Liver (tissue), 9 donors: ENCODE results near the gene TNS3. TPM values are rescaled to one million over a fixed set of nuclear protein-coding genes. Genes with fewer than 3 reads are reported as not detected.

Source experiments
- DNase-seq: peaks from one replicate; pipeline ENCODE4 v3.0.0-alpha.2; 2017; ENCODE audit warnings: low spot score
- H3K27ac ChIP-seq, 2 donors: one replicate each; pipeline ENCODE4 v1.7.0; 2013; ENCODE audit warnings: inconsistent platforms in 2 of 2, low read length in 2 of 2, control low read depth in 1 of 2, low read depth in 1 of 2, mild to moderate bottlenecking in 1 of 2
- H3K27me3 ChIP-seq, 4 donors: one replicate each; pipeline versions ENCODE4 v1.6.1 to v1.7.0; 2013; ENCODE audit warnings: low read length in 3 of 4, inconsistent platforms in 1 of 4, mild to moderate bottlenecking in 1 of 4, moderate library complexity in 1 of 4; ENCODE audit not compliant: control insufficient read depth in 4 of 4, insufficient read depth in 4 of 4
- H3K36me3 ChIP-seq, 4 donors: one replicate each; pipeline versions ENCODE4 v1.6.1 to v1.7.0; 2013; ENCODE audit warnings: low read length in 3 of 4, mild to moderate bottlenecking in 3 of 4, low read depth in 1 of 4, moderate library complexity in 1 of 4; ENCODE audit not compliant: control insufficient read depth in 4 of 4, insufficient read depth in 3 of 4
- H3K4me1 ChIP-seq, 4 donors: one replicate each; pipeline versions ENCODE4 v1.6.1 to v1.7.0; 2013; ENCODE audit warnings: low read length in 3 of 4, mild to moderate bottlenecking in 3 of 4, moderate library complexity in 1 of 4; ENCODE audit not compliant: control insufficient read depth in 4 of 4, insufficient read depth in 4 of 4
- H3K4me3 ChIP-seq, 3 donors: one replicate each; pipeline versions ENCODE4 v1.6.1 to v1.7.0; 2013; ENCODE audit warnings: low read length in 3 of 3, control low read depth in 1 of 3, low read depth in 1 of 3, mild to moderate bottlenecking in 1 of 3
- H3K9ac ChIP-seq, 2 donors: one replicate each; pipeline ENCODE4 v1.7.0; 2013; ENCODE audit warnings: low read length in 2 of 2, mild to moderate bottlenecking in 2 of 2, moderate library complexity in 2 of 2, control low read depth in 1 of 2, low read depth in 1 of 2
- H3K9me3 ChIP-seq, 4 donors: one replicate each; pipeline versions ENCODE4 v1.6.1 to v1.7.0; 2013; ENCODE audit warnings: low read length in 3 of 4; ENCODE audit not compliant: control insufficient read depth in 4 of 4
- EGR1 ChIP-seq, 2 donors: IDR thresholded peaks; 2 replicates each; pipeline ENCODE4 v1.6.1; 2016 to 2018; ENCODE audit warnings: antibody characterized with exemption in 2 of 2, low read depth in 2 of 2
- FOXA1 ChIP-seq: IDR thresholded peaks from 2 replicates; pipeline ENCODE4 v1.6.1; 2016; ENCODE audit warnings: antibody characterized with exemption
- FOXA2 ChIP-seq: IDR thresholded peaks from 2 replicates; pipeline ENCODE4 v1.6.1; 2016; ENCODE audit warnings: antibody characterized with exemption
- GABPA ChIP-seq, 2 donors: IDR thresholded peaks in 1 of 2; conservative IDR thresholded peaks in 1 of 2; 2 replicates each; pipeline ENCODE4 v1.6.1; 2016; ENCODE audit warnings: antibody characterized with exemption in 2 of 2, mild to moderate bottlenecking in 1 of 2, moderate library complexity in 1 of 2
- HNF4A ChIP-seq, 2 donors: conservative IDR thresholded peaks; 2 replicates each; pipeline ENCODE4 v1.6.1; 2016; ENCODE audit warnings: antibody characterized with exemption in 2 of 2, mild to moderate bottlenecking in 2 of 2
- HNF4G ChIP-seq: IDR thresholded peaks from 2 replicates; pipeline ENCODE4 v1.6.1; 2016; ENCODE audit warnings: antibody characterized with exemption
- JUND ChIP-seq, 2 donors: IDR thresholded peaks; 2 replicates each; pipeline ENCODE4 v1.6.1; 2016; ENCODE audit warnings: antibody characterized with exemption in 2 of 2
- NR2F2 ChIP-seq: IDR thresholded peaks from 2 replicates; pipeline ENCODE4 v1.6.1; 2016; ENCODE audit warnings: antibody characterized with exemption
- RAD21 ChIP-seq, 2 donors: IDR thresholded peaks; 2 replicates each; pipeline ENCODE4 v1.6.1; 2016; ENCODE audit warnings: antibody characterized with exemption in 2 of 2, mild to moderate bottlenecking in 2 of 2
- RXRA ChIP-seq, 2 donors: IDR thresholded peaks; 2 replicates each; pipeline ENCODE4 v1.6.1; 2017 to 2018; ENCODE audit warnings: antibody characterized with exemption in 2 of 2, mild to moderate bottlenecking in 1 of 2
- SP1 ChIP-seq: IDR thresholded peaks from 2 replicates; pipeline ENCODE4 v1.6.1; 2018; ENCODE audit warnings: antibody characterized with exemption, mild to moderate bottlenecking
- TAF1 ChIP-seq: conservative IDR thresholded peaks from 2 replicates; pipeline ENCODE4 v1.6.1; 2016; ENCODE audit warnings: antibody characterized with exemption, mild to moderate bottlenecking
- YY1 ChIP-seq: IDR thresholded peaks from 2 replicates; pipeline ENCODE4 v1.6.1; 2016; ENCODE audit warnings: antibody characterized with exemption, mild to moderate bottlenecking
- WGBS: extraction: QIAGEN DNeasy Blood & Tissue Kit; methylation state at CpG from one replicate; pipeline ENCODE4 v1.1.7; 2013; 5-methylcytosine and 5-hydroxymethylcytosine counted together
- polyA plus RNA-seq, 2 donors: library from polyadenylated mRNA; stranded (reverse) in 1 of 2; unstranded in 1 of 2; fragments of 200-250 nt in 1 of 2; fragments of >200 nt in 1 of 2; fragmentation: Nextera tagmentation in 1 of 2; extraction: Ambion mirVana in 1 of 2; gene quantifications; one replicate each; pipeline versions ENCODE4 v1.2.1 to v1.2.3, GENCODE V29; 2013 to 2015
- total RNA-seq, 2 donors: library from RNA; depleted of rRNA; stranded (reverse); fragments of >200 nt; gene quantifications; one replicate each; pipeline ENCODE4 v1.2.3, GENCODE V29; 2014
- TF ChIP-seq, protein P1 (sequence below): IDR thresholded peaks from 2 replicates; pipeline ENCODE4 v1.6.1; 2016; ENCODE audit warnings: antibody characterized with exemption
- TF ChIP-seq, protein P2 (sequence below): IDR thresholded peaks from 2 replicates; pipeline ENCODE4 v1.6.1; 2016; ENCODE audit warnings: antibody characterized with exemption
- TF ChIP-seq, protein P3 (sequence below): fragments of 150-350 bp; IDR thresholded peaks from 2 replicates; pipeline ENCODE4 v1.5.1; 2017; ENCODE audit warnings: improper control_type of control experiment, low read depth, low read length; ENCODE audit not compliant: missing input control
- TF ChIP-seq, protein P4 (sequence below): IDR thresholded peaks from 2 replicates; pipeline ENCODE4 v1.6.1; 2016; ENCODE audit warnings: antibody characterized with exemption
- TF ChIP-seq, protein P5 (sequence below): IDR thresholded peaks from 2 replicates; pipeline ENCODE4 v1.6.1; 2016; ENCODE audit warnings: antibody characterized with exemption, mild to moderate bottlenecking
- donor health status: healthy.
- donor health status: healthy.
- donor health status: healthy.
- donor health status: healthy.
- donor health status: healthy.

Gene TNS3
- total and polyA plus RNA-seq, 4 donors, result 16.8 to 100 (median 29.5) TPM

DNA sequence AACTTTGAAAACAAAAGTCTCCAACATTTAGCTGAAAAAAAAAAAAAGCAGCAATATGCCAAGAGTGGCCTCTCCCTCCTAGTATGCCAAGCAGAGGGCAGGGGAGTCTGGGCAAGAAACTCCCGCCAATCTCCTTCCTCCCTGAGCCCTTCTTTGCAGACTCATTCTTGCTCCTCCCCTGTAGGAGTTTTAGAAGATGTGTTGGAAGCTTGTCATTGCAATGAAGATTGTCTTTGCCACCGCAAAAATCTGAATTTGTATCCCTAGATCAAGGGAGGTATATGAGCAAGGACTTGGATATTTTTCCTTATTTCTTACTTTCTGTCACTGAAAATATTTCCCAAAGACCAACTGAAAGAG, 2.6 kb upstream of the TNS3 start:
- DNase-seq, result no peak
- H3K4me1 ChIP-seq, result peaks cover 2 to 18% (median 16%) of the 10 kb centered on the region in 4 donors

More for the DNA sequence above, 2.6 kb upstream of the TNS3 start:
- Histone ChIP-seq H3K9ac (no peak overlapping the region), H3K9me3 (no peaks in the 10 kb centered on the region), H3K27me3 (no peaks in the 10 kb centered on the region), H3K36me3 (no peaks in the 10 kb centered on the region), H3K4me3 (no peak overlapping the region), H3K27ac (no peak overlapping the region)
- 91% methylated on average over 2 of the region's 2 CpGs for WGBS
- TF ChIP-seq FOXA1 (no peak), YY1 (no peak), FOXA2 (no peak), RAD21 (IDR thresholded peaks at IDR 0.05) (no peak), SP1 (no peak), TAF1 (no peak), RXRA (IDR thresholded peaks at IDR 0.05) (no peak), JUND (IDR thresholded peaks at IDR 0.05) (no peak), HNF4A (conservative IDR thresholded peaks at IDR 0.05) (no peak), GABPA (IDR thresholded peaks at IDR 0.05 in 1 of 2, conservative IDR thresholded peaks at IDR 0.05 in 1 of 2) (no peak), EGR1 (IDR thresholded peaks at IDR 0.05; ENCODE audit: low read depth in 2 of 2) (no peak), NR2F2 (no peak), HNF4G (no peak)
- TF ChIP-seq, protein P1, sequence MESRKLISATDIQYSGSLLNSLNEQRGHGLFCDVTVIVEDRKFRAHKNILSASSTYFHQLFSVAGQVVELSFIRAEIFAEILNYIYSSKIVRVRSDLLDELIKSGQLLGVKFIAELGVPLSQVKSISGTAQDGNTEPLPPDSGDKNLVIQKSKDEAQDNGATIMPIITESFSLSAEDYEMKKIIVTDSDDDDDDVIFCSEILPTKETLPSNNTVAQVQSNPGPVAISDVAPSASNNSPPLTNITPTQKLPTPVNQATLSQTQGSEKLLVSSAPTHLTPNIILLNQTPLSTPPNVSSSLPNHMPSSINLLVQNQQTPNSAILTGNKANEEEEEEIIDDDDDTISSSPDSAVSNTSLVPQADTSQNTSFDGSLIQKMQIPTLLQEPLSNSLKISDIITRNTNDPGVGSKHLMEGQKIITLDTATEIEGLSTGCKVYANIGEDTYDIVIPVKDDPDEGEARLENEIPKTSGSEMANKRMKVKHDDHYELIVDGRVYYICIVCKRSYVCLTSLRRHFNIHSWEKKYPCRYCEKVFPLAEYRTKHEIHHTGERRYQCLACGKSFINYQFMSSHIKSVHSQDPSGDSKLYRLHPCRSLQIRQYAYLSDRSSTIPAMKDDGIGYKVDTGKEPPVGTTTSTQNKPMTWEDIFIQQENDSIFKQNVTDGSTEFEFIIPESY, result no peak
- TF ChIP-seq, protein P2, sequence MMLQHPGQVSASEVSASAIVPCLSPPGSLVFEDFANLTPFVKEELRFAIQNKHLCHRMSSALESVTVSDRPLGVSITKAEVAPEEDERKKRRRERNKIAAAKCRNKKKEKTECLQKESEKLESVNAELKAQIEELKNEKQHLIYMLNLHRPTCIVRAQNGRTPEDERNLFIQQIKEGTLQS, result no peak
- TF ChIP-seq, protein P3, sequence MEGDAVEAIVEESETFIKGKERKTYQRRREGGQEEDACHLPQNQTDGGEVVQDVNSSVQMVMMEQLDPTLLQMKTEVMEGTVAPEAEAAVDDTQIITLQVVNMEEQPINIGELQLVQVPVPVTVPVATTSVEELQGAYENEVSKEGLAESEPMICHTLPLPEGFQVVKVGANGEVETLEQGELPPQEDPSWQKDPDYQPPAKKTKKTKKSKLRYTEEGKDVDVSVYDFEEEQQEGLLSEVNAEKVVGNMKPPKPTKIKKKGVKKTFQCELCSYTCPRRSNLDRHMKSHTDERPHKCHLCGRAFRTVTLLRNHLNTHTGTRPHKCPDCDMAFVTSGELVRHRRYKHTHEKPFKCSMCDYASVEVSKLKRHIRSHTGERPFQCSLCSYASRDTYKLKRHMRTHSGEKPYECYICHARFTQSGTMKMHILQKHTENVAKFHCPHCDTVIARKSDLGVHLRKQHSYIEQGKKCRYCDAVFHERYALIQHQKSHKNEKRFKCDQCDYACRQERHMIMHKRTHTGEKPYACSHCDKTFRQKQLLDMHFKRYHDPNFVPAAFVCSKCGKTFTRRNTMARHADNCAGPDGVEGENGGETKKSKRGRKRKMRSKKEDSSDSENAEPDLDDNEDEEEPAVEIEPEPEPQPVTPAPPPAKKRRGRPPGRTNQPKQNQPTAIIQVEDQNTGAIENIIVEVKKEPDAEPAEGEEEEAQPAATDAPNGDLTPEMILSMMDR, result no peak
- TF ChIP-seq, protein P4, sequence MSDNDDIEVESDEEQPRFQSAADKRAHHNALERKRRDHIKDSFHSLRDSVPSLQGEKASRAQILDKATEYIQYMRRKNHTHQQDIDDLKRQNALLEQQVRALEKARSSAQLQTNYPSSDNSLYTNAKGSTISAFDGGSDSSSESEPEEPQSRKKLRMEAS, result no peak
- TF ChIP-seq, protein P5, sequence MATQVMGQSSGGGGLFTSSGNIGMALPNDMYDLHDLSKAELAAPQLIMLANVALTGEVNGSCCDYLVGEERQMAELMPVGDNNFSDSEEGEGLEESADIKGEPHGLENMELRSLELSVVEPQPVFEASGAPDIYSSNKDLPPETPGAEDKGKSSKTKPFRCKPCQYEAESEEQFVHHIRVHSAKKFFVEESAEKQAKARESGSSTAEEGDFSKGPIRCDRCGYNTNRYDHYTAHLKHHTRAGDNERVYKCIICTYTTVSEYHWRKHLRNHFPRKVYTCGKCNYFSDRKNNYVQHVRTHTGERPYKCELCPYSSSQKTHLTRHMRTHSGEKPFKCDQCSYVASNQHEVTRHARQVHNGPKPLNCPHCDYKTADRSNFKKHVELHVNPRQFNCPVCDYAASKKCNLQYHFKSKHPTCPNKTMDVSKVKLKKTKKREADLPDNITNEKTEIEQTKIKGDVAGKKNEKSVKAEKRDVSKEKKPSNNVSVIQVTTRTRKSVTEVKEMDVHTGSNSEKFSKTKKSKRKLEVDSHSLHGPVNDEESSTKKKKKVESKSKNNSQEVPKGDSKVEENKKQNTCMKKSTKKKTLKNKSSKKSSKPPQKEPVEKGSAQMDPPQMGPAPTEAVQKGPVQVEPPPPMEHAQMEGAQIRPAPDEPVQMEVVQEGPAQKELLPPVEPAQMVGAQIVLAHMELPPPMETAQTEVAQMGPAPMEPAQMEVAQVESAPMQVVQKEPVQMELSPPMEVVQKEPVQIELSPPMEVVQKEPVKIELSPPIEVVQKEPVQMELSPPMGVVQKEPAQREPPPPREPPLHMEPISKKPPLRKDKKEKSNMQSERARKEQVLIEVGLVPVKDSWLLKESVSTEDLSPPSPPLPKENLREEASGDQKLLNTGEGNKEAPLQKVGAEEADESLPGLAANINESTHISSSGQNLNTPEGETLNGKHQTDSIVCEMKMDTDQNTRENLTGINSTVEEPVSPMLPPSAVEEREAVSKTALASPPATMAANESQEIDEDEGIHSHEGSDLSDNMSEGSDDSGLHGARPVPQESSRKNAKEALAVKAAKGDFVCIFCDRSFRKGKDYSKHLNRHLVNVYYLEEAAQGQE, result no peak
